ENCODE measurements around the gene KCNJ6.

DNA sequence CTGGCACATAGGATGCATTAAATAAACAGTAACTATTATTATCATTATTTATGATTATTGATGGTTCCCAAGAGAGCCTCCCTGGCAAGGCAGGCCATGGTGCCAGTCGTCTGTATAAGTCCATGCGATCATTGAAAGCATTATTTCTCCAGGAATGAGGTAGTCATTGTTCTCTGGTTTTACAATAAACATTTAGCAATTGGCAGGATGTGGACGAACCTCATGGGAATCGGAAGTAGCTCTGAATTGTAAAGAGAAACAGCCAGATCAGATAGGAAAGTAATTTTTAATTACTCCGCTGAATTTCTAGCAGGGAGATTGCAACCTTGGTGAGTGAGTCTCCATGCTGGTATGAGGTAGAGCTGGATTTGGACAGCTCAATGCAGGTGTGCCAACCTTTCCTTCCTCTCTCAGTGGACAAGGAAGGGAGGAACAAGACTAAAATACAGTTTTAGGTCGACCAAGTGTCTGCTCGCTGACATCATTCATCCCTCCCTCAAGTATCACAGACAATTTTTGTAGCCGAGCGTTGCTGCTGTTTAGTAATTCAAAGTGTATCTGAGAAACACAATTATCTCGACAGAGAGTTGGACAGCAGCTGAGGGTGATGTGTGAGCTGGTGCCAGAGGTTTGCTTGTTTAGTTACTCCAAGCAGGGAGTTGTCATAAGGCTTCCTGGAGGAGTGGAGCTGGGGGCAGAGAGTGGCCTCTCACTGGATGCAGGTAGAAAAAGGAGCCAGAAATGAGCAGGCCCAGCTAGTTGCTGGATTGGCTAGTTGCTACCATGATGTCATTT lies 250.8 kb downstream of the KCNJ6 start:
- TF ChIP-seq CTCF (IDR thresholded peaks at IDR 0.05; ENCODE audit: poor library complexity), result no peak
- no peak for TF ChIP-seq EZH2phosphoT487 (IDR thresholded peaks at IDR 0.05; ENCODE audit: low read depth, severe bottlenecking, unreplicated experiment)

Measured in hepatocyte (in vitro differentiated cells).